Hepatocyte (in vitro differentiated cells): ENCODE results near the gene GBP7. TPM values are rescaled to one million over a fixed set of nuclear protein-coding genes. Genes with fewer than 3 reads are reported as not detected.

Experiments
- DNase-seq: peaks from one replicate; pipeline ENCODE4 v3.0.0-alpha.2; 2016; ENCODE audit warnings: low spot score
- H2AFZ ChIP-seq: fragments of 200-600 bp; sonication (generic); 2 replicates; pipeline ENCODE4 v1.6.0; 2016; ENCODE audit warnings: antibody characterized with exemption, mild to moderate bottlenecking
- H3K27ac ChIP-seq: fragments of 200-600 bp; sonication (generic); 2 replicates; pipeline ENCODE4 v1.5.1; 2016; ENCODE audit warnings: mild to moderate bottlenecking
- H3K27me3 ChIP-seq: fragments of 200-600 bp; sonication (generic); 2 replicates; pipeline ENCODE4 v1.6.1; 2016
- H3K36me3 ChIP-seq: fragments of 200-600 bp; sonication (generic); replicated peaks from 2 replicates; pipeline ENCODE4 v1.5.1; 2016; ENCODE audit warnings: low read depth; ENCODE audit not compliant: insufficient read depth
- H3K4me1 ChIP-seq: fragments of 200-600 bp; sonication (generic); 2 replicates; pipeline ENCODE4 v1.5.1; 2016; ENCODE audit warnings: mild to moderate bottlenecking, moderate library complexity; ENCODE audit not compliant: insufficient read depth
- H3K4me2 ChIP-seq: fragments of 200-600 bp; sonication (generic); 2 replicates; pipeline ENCODE4 v1.6.0; 2016
- H3K4me3 ChIP-seq: fragments of 200-600 bp; sonication (generic); 2 replicates; pipeline ENCODE4 v1.5.1; 2016; ENCODE audit warnings: mild to moderate bottlenecking
- H3K79me2 ChIP-seq: fragments of 200-600 bp; sonication (generic); 2 replicates; pipeline ENCODE4 v1.6.0; 2017; ENCODE audit warnings: mild to moderate bottlenecking
- H3K9me2 ChIP-seq: fragments of 200-600 bp; sonication (generic); replicated peaks from 2 replicates; pipeline ENCODE4 v1.6.0; 2017; ENCODE audit warnings: mild to moderate bottlenecking; ENCODE audit not compliant: insufficient read depth
- H3K9me3 ChIP-seq: fragments of 200-600 bp; sonication (generic); 2 replicates; pipeline ENCODE4 v1.5.1; 2016; ENCODE audit warnings: low read depth, mild to moderate bottlenecking
- H4K20me1 ChIP-seq: fragments of 200-600 bp; sonication (generic); 2 replicates; pipeline ENCODE4 v1.6.0; 2016; ENCODE audit warnings: mild to moderate bottlenecking; ENCODE audit not compliant: insufficient read depth, poor library complexity, severe bottlenecking
- CTCF ChIP-seq: fragments of 200-600 bp; sonication (generic); IDR thresholded peaks from 2 replicates; pipeline ENCODE4 v1.5.1; 2016; ENCODE audit warnings: antibody characterized with exemption, mild to moderate bottlenecking; ENCODE audit not compliant: poor library complexity
- EZH2 ChIP-seq: fragments of 200-600 bp; sonication (generic); IDR thresholded peaks from 2 replicates; pipeline ENCODE4 v1.6.1; 2016; ENCODE audit warnings: antibody characterized with exemption, mild to moderate bottlenecking, borderline replicate concordance
- EZH2phosphoT487 ChIP-seq: fragments of 200-600 bp; sonication (generic); IDR thresholded peaks from one replicate; pipeline ENCODE4 v1.6.1; 2018; ENCODE audit warnings: antibody characterized with exemption, mild to moderate bottlenecking, low read depth, moderate library complexity; ENCODE audit not compliant: unreplicated experiment, severe bottlenecking
- WGBS: methylation state at CpG from one replicate; pipeline ENCODE4 v1.1.6; 2016; ENCODE audit warnings: low lambda C conversion rate; ENCODE audit errors: missing lambda C conversion rate; 5-methylcytosine and 5-hydroxymethylcytosine counted together
- polyA plus RNA-seq: library from polyadenylated mRNA; unstranded; fragments of >200 nt; fragmentation: Nextera tagmentation; extraction: Ambion mirVana; gene quantifications from 2 replicates; pipeline ENCODE4 v1.2.1, GENCODE V29; 2016
- total RNA-seq: library from RNA; depleted of rRNA; stranded (reverse); fragments of >200 nt; gene quantifications from 2 replicates; pipeline ENCODE4 v1.2.3, GENCODE V29; 2014

The GBP7 gene
- total and polyA plus RNA-seq, 2 experiments from 2014 or later: 0.27 to 0.63 TPM

- TF ChIP-seq EZH2 (no peak), CTCF (no peak), EZH2phosphoT487 (no peak)
Observed at GRCh38 chr1:89172468-89173143, 3.2 kb downstream of the GBP7 start.

GRCh38 chr1:89171067-89171438, 4.8 kb downstream of the GBP7 start:
- Histone ChIP-seq H3K27me3 (no peaks in the 10 kb centered on the region), H3K79me2 (no peaks in the 10 kb centered on the region), H3K9me3 (no peaks in the 10 kb centered on the region), H3K4me2 (no peak overlapping the region), H3K9me2 (no peaks in the 10 kb centered on the region), H2AFZ (no peak overlapping the region), H3K4me3 (no peak overlapping the region), H3K27ac (no peak overlapping the region), H3K4me1 (no peaks in the 10 kb centered on the region), H3K36me3 (no peaks in the 10 kb centered on the region), H4K20me1 (no peaks in the 10 kb centered on the region)
- TF ChIP-seq CTCF: no peak
- no peak for TF ChIP-seq EZH2
- TF ChIP-seq EZH2phosphoT487: no peak
- DNase-seq: no peak

More at GRCh38 chr1:89172468-89173143, 3.2 kb downstream of the GBP7 start:
- no peak overlapping the region for H2AFZ ChIP-seq
- WGBS: 90% methylated on average over 4 of the region's 4 CpGs
- no peaks in the 10 kb centered on the region for H3K4me1 ChIP-seq
- H3K9me2 ChIP-seq: no peaks in the 10 kb centered on the region
- no peaks in the 10 kb centered on the region for H3K9me3 ChIP-seq
- DNase-seq: no peak
- H3K27ac ChIP-seq: no peak overlapping the region
- H3K79me2 ChIP-seq: no peaks in the 10 kb centered on the region
- H3K4me3 ChIP-seq: no peak overlapping the region
- H4K20me1 ChIP-seq: no peaks in the 10 kb centered on the region
- no peaks in the 10 kb centered on the region for H3K27me3 ChIP-seq
- H3K4me2 ChIP-seq: no peak overlapping the region
- H3K36me3 ChIP-seq: no peaks in the 10 kb centered on the region

GRCh38 chr1:89170170-89171066, 5.4 kb downstream of the GBP7 start:
- Histone ChIP-seq H3K36me3 (no peaks in the 10 kb centered on the region), H3K9me2 (no peaks in the 10 kb centered on the region), H3K79me2 (no peaks in the 10 kb centered on the region), H4K20me1 (no peaks in the 10 kb centered on the region), H3K9me3 (no peaks in the 10 kb centered on the region), H3K27ac (no peak overlapping the region), H3K4me1 (no peaks in the 10 kb centered on the region), H3K27me3 (no peaks in the 10 kb centered on the region), H2AFZ (no peak overlapping the region), H3K4me2 (no peak overlapping the region), H3K4me3 (no peak overlapping the region)
- no peak for DNase-seq
- WGBS: 90% methylated on average over 4 of the region's 4 CpGs
- no peak for TF ChIP-seq EZH2phosphoT487

GRCh38 chr1:89169166-89169565, 6.6 kb downstream of the GBP7 start:
- TF ChIP-seq EZH2: no peak
- TF ChIP-seq EZH2phosphoT487: no peak
- TF ChIP-seq CTCF: no peak
- Histone ChIP-seq H3K79me2 (no peaks in the 10 kb centered on the region), H3K27me3 (no peaks in the 10 kb centered on the region), H3K9me2 (no peaks in the 10 kb centered on the region), H2AFZ (no peak overlapping the region), H4K20me1 (no peaks in the 10 kb centered on the region), H3K4me3 (no peak overlapping the region), H3K9me3 (no peaks in the 10 kb centered on the region), H3K4me2 (no peak overlapping the region), H3K4me1 (no peaks in the 10 kb centered on the region), H3K27ac (no peak overlapping the region), H3K36me3 (no peaks in the 10 kb centered on the region)
- 57% methylated on average over 2 of the region's 2 CpGs for WGBS
- DNase-seq: no peak
